NCI-H446 treated with DMSO at 0.1 percent for 48 hours (cell line): ENCODE data around the gene REEP2.
A peak's percentile ranks its signal among the peaks of the same experiment; 100 is the strongest.

ENCODE experiments used
- DNase-seq: peaks from one replicate; lab custom pipeline; 2025; lab: John Stamatoyannopoulos, UW

Gene REEP2

DNA sequence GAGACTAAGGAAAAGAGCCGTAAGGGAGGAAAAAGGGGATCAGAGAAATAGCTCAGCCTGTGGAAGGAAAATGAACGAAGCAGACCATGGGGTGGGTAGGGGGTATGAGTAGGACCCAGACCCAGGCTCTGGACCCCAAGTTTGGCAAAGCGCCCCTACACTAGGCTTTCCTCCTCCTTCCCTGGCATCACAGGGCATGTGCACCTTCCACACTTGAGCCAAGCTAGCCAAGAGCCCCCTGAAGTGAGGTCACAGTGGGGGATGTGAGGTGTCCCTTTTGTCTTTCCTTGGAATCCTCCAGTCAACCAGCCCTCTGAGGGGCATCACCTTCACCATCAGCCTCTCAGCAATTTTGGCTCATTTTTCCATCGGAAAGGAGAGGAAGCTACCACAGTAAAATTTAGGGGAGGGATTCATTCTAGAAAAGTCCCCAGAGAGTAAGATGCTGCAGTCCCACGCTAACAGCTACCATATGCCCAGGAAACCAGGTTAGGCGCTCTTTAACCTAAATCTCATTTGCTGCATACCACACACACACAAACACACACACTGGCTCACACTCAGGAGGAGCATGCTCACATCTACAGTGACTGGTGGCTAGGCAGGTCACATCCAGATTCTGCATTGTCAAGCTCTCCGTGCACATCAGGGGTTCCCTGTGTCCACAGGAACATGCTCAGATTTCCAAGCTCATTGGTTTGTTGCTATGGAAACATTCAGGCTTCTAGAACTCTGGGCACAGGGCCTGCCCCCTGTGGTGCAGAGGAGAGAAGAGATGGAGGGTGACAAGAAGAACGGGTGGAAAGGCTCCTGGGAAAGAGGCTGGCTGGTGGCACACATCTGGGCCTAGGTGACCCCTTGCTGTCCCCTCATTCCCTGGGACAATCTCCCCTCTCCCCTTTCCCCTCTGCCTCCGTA is 9.9 kb downstream of the REEP2 start:
- DNase-seq, result peak; percentile 65

GRCh38 chr5:138449501-138450239 is 10.8 kb downstream of the REEP2 start:
- DNase-seq, result peak; percentile 44

- no peak for DNase-seq
These were observed 12.1 kb downstream of the REEP2 start for GRCh38 chr5:138450971-138451370.

DNA sequence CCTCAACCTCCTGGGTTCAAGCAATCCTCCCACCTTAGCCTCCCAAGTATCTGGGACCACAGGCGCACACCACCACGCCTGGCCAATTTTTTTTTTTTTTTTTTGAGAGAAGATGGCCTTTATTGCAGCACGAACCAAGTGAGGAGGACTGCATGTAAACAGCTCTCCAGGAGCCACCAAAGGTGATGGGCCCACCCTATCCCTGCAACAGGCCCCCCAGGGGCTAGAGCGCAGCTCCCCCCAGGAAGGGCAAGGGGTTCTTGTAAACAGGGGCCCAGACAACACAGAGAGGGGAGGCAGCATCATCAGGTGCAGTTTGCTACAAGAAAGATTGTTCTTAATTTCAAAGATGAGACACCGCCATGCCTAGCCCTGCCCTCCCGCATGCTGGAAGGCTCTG is 13.9 kb downstream of the REEP2 start:
- no peak for DNase-seq

- DNase-seq, result no peak
These were observed 14.7 kb downstream of the REEP2 start for GRCh38 chr5:138453590-138453989.

DNA sequence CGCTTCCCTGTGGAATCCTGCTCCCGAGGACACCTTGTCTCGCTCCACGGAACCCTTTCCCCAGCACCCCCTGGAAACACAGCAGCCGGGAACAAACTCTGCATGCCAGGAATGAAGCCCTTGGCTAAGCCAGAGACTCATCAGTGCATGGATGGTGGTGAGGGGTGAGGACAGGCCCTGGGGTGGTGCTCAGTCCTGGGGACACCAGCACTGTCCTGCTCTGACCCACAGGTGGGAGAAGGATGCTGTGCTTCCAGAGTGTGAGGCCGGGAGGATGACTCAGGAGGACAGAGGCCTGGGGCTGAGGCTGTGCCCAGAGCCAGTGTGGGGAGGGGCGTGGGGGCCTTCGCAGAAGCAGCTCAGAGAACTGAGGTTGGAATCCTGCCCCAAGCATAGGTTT is 15.3 kb downstream of the REEP2 start:
- DNase-seq, result no peak

DNA sequence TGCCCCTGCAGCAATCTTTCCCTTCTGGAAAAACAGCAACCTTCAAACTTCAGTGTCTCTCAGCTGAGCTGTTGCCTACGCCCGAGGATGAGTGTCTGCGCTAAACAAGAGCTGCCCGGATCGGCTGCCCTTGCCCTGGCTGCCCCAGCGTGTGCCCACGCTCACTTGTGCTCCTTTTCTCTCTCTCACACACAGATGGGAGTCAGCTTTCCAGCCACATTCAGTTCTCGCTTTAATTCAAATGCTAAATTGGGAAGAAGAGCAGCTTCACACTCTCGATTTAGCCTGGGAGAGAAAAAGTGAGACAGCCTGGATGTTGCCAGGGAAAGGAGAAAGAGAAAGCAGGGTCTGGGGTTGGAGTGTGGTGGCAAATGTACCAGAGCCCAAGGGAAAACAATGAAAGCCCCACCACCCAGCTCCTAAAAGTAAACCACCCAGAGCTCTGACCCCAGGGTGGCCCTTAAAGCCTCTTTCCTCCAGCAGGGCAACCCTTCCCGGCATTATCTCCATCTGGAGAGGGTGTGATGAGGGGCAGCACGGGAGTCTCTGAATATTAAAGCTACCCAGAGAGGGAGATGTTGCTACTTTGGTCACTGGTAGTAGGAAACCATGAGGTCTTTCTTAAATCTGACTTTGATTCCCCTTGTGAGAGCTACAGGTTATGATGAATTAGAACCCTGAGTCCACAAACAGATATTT is 16.5 kb downstream of the REEP2 start:
- DNase-seq, result no peak

DNA sequence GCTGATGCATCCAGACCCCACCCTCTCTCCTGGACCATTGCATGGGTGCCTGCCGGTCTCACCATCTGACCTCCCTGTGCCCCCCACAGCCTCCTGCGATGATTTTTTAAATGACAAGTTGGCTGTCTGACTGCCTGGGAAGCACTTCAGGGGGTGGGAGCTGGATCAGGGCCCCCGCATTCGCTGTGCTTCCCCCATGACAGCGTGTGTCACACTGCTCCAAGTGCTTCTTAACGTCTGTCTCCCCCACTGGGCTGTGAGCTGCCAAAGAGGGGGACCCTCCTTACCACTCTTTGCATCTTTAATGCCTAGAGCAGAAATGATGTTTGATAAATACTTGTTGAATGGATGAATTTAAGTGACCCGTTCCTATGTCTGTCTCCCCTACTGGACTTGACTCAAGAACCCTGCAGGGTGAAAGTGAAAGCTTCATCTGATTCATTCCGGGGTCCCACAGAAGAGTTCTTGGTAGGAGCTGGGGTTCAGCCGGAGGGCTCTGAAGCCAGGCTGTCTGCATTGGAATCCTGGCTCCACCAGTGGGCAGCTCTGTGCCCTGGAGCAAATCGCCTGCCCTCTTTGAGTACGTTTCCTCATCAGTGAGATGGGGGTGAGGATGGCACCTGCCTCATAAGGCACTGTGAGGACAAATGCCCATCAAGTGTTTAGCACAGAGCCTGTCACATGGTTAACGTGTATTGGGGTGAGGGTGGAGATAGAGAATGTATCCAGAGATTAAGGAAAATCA is 18.8 kb downstream of the REEP2 start:
- DNase-seq, result no peak

DNA sequence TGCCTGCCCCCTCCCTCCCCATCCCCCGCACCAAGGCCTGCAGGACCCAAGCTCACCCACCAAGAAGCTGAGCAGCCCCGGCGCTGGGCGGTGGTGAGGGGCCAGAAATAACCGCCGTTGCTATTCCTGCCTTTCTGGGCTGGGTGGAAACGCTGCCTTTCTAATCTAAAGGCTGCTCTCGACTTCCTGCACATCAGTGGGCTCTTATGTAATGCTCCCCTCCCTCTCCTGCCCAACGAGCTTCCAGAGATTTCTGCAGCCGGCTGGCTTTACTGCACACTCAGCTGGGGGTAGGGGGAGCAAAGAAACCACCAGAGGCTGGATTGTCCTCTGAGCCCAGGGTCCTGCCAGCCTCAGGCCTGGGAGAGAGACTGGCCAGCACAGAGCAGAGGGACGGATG is 19.5 kb downstream of the REEP2 start:
- DNase-seq, result no peak

DNA sequence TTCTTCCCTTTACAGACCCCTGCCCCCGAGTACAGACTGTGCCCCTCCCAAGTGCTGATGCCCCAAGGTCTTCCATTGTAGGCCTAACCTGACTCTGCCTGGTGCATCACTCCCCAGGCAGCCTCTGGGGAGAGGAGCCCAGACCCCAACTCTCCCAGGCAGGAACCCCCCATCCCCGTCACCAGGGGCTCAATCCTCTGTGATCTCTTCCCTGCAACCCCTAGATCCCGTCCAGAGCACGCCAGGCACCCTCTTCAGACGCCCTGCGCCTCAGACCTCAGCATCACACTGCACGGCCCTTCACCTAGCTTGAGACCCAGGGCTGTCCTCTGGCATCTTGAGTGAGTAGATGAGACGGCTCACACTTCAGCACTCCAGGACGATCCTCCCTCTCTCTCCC is 20.0 kb downstream of the REEP2 start:
- no peak for DNase-seq

DNA sequence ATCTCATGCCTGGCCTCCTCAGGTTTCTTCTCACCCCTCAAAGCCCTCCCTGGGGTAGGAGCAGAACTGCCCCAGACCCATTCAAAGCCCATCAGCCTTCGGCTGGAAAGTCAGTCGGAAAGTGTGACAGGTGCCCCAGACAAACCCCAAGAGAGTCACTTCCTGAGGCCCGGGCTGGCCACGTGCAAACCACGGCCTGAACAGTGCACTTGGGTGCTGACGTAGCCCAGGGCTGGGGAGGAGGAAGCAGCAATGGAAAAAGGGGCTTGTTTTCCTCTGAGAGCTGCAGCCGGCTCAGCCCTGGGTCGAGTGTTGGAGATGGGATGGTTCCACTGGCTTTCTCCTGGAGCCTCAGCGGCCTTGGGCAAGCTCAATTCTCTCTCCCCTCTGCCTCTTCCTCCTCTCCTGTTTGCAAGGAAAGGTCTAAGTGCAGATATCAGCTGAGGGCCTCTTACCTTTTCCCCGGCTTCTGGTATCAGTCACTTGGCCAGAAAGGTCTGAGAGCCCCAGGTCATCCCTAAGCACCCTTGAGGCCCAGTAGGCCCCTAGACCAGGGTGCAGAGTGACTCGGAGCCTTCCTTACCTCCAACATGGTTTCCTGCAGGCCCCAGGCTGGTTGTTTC is 20.6 kb downstream of the REEP2 start:
- no peak for DNase-seq

GRCh38 chr5:138460032-138460693 is 21.3 kb downstream of the REEP2 start:
- DNase-seq, result no peak

GRCh38 chr5:138461343-138462125 is 22.7 kb downstream of the REEP2 start:
- no peak for DNase-seq

DNA sequence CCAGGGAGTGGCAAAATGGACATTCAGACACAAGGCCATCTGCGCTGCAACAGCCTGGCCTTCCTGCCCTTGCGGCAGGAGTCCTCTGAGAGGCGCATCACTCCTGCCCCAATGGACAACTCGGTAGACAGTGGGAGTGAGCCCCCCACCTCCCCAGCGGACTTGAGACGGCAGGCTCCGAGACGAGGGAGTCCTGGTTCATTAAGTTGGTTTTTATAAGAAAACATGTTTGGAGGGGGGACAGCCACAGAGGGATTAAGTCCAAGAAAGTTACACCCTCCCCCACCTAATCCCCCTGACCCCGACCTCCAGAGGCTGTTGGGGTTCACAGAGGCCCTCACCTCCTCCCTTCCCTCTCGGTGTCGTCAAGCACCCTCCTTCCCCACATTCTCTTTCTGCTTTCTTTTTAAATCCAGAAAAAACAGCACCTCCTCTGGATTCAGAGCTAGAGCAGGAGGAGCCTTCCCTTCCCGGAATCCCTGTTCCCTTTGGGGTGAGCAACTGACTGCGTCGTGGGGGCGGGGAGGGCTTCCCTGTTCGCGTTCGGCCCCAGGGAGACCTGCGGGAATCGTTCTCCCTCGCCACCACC is 24.7 kb downstream of the REEP2 start:
- peak; percentile 53 for DNase-seq

DNA sequence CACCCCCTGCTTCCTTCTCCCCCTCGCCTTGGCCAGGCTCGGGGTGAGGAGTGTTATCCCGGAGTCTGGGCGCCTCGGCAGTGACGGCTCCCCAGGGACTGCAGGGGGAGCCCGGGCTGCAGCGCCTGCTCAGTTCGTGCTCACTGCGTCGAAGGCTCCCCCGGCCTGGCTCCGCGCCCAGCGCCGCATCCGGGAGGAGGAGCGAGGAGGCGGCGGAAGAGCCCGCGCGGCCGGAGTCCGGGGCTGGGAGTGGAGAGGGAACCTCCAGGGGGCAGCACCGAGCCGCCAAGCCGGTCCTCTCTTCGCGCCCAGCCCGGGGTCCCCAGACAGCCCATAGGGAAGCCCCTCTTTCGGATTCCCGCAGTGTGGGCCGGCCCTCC is 25.1 kb downstream of the REEP2 start:
- DNase-seq, result peak; percentile 79

DNA sequence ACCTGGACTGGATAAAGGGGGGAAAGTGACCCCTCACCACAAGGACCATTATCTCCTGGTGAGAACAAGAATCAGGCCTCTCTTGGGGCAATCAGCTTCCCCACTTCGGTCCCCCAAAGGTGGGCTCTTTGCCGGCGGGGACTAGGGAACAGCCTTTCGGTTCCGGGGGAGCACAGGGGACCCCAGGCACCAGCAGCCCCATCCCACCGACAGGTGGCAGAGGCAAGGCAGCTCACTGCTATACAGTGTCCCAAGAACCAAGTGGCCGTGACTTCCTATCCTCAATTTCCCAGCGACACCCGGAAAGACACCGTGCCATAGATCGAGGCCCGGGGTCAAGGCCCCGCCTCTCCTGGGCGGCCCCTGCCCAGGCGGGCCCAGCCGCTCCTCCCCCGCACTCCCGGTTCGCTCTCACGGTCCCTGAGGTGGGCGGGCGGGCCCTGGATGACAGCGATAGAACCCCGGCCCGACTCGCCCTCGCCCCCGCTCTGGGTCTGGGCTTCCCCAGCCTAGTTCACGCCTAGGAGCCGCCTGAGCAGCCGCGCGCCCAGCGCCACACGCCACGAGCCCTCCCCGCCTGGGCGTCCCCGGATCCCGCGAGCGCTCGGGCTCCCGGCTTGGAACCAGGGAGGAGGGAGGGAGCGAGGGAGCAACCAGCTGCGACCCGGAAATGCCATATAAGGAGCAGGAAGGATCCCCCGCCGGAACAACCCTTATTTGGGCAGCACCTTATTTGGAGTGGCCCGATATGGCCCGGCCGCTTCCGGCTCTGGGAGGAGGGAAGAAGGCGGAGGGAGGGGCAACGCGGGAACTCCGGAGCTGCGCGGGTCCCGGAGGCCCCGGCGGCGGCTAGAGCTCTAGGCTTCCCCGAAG is 25.8 kb downstream of the REEP2 start:
- DNase-seq, result peak; percentile 94

- peak; percentile 83 for DNase-seq
These were observed 26.6 kb downstream of the REEP2 start, which contains the start of gene EGR1 for GRCh38 chr5:138465261-138466124. Gene EGR1, plus strand, starts transcription at chr5:138465479. Its CDS starts 283 bp downstream, at chr5:138465762.
